ENCODE data around the gene LDLRAD4. TPM values are rescaled to one million over a fixed set of nuclear protein-coding genes. Genes with fewer than 3 reads are reported as not detected.
"Not testable (repeated sequence)": the region's sequence is repeated elsewhere in the genome, so short reads cannot be mapped to it uniquely, and the experiment has no call there.

LDLRAD4 gene
- total and polyA plus RNA-seq, 5 donors from 2014 or later = 42.4 to 207 (median 49.8) TPM

GRCh38 chr18:13485604-13486003 lies 267.0 kb downstream of the LDLRAD4 start:
- Histone ChIP-seq H3K36me3 (ENCODE audit: control insufficient read depth, insufficient read depth, low read length) (peaks cover 61% of the 10 kb centered on the region), H3K27me3 (ENCODE audit: control insufficient read depth, insufficient read depth, low read length) (no peaks in the 10 kb centered on the region), H3K4me3 (ENCODE audit: low read depth, low read length) (no peak overlapping the region), H3K27ac (ENCODE audit: insufficient read depth, low read length, poor library complexity, severe bottlenecking) (no peak overlapping the region), H3K4me1 (ENCODE audit: control insufficient read depth, insufficient read depth, low read length, poor library complexity, severe bottlenecking) (no peaks in the 10 kb centered on the region), H3K9me3 (ENCODE audit: control insufficient read depth in 2 of 2, low read length in 2 of 2) (no peaks in the 10 kb centered on the region)
- Mint-ChIP-seq H3K27ac (peak overlapping the region; percentile 9 to 79 (median 78)), H3K4me1 (peaks cover 0 to 49% (median 21%) of the 10 kb centered on the region in 4 donors), H3K36me3 (peaks cover 35% of the 10 kb centered on the region), H3K4me3 (no peak overlapping the region), H3K9me3 (no peaks in the 10 kb centered on the region), H3K27me3 (no peaks in the 10 kb centered on the region)
- ATAC-seq (ENCODE audit: low read depth in 2 of 2) (no peak), DNase-seq (no peak)

- no peaks in the 10 kb centered on the region for H3K9me3 Mint-ChIP-seq
- Histone ChIP-seq H3K4me3 (ENCODE audit: low read depth, low read length) (no peak overlapping the region), H3K27ac (ENCODE audit: insufficient read depth, low read length, poor library complexity, severe bottlenecking) (no peak overlapping the region), H3K36me3 (ENCODE audit: control insufficient read depth, insufficient read depth, low read length) (peaks cover 64% of the 10 kb centered on the region), H3K9me3 (ENCODE audit: control insufficient read depth in 2 of 2, low read length in 2 of 2) (no peaks in the 10 kb centered on the region), H3K4me1 (ENCODE audit: control insufficient read depth, insufficient read depth, low read length, poor library complexity, severe bottlenecking) (no peaks in the 10 kb centered on the region), H3K27me3 (ENCODE audit: control insufficient read depth, insufficient read depth, low read length) (no peaks in the 10 kb centered on the region)
- no peak overlapping the region for H3K4me3 Mint-ChIP-seq
- ATAC-seq (ENCODE audit: low read depth in 2 of 2) = no peak
- peaks cover 38% of the 10 kb centered on the region for H3K36me3 Mint-ChIP-seq
- no peaks in the 10 kb centered on the region for H3K27me3 Mint-ChIP-seq
- no peak for DNase-seq
- peaks cover 0 to 42% (median 21%) of the 10 kb centered on the region in 4 donors for H3K4me1 Mint-ChIP-seq
- H3K27ac Mint-ChIP-seq = peak overlapping the region in 1 of 3 donors; percentile 78
Measured at GRCh38 chr18:13486284-13486683, 267.7 kb downstream of the LDLRAD4 start.

DNA sequence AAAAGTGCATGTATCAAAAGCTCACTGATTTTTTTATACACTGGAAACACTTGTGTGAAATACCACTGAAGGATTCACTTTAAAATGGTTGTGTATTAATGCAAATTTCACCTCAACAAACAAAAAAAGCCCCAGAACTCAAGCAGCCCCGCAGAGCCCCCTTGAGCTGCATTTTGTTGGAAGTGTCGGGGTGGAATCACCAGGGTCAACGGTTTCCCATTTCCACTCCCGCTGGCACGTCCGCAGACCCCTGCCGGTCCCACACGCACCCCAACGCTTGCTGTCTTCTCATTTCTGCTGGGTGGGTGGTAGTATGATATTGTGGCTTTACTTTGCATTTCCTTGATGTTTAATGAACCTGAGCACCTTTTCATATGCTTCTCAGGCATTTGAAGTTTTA lies 268.1 kb downstream of the LDLRAD4 start:
- Mint-ChIP-seq H3K36me3 (peaks cover 37% of the 10 kb centered on the region), H3K9me3 (no peaks in the 10 kb centered on the region), H3K27me3 (no peaks in the 10 kb centered on the region), H3K4me3 (no peak overlapping the region), H3K4me1 (peaks cover 0 to 38% (median 21%) of the 10 kb centered on the region in 4 donors), H3K27ac (peak overlapping the region in 2 of 3 donors; percentile 16 to 76)
- Histone ChIP-seq H3K27ac (ENCODE audit: insufficient read depth, low read length, poor library complexity, severe bottlenecking) (no peak overlapping the region), H3K9me3 (ENCODE audit: control insufficient read depth in 2 of 2, low read length in 2 of 2) (no peaks in the 10 kb centered on the region), H3K27me3 (ENCODE audit: control insufficient read depth, insufficient read depth, low read length) (no peaks in the 10 kb centered on the region), H3K4me1 (ENCODE audit: control insufficient read depth, insufficient read depth, low read length, poor library complexity, severe bottlenecking) (no peaks in the 10 kb centered on the region), H3K4me3 (ENCODE audit: low read depth, low read length) (no peak overlapping the region), H3K36me3 (ENCODE audit: control insufficient read depth, insufficient read depth, low read length) (peaks cover 62% of the 10 kb centered on the region)
- DNase-seq (no peak), ATAC-seq (ENCODE audit: low read depth in 2 of 2) (no peak)

DNA sequence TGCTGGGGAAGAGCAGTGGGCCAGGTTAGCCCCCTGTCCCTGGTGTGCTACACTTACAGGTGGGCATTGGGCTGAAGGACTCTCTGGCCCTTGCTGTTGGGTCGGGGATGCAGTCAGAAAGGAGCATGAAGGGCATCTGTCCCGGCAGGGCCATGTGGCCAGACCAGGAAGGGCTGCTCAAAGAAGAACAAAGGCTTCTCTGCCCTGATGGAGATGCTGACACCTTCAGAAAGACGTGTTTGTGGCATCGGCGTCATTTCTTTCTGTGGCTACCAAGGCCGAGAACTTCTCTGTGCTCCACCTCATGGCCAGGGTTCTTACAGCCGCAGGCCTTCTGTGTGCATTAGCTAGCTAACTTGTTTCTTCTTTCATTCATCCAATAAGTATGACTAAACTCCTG lies 268.7 kb downstream of the LDLRAD4 start:
- peak overlapping the region in 1 of 3 donors; percentile 79 for H3K27ac Mint-ChIP-seq
- Histone ChIP-seq H3K27me3 (ENCODE audit: control insufficient read depth, insufficient read depth, low read length) (no peaks in the 10 kb centered on the region), H3K36me3 (ENCODE audit: control insufficient read depth, insufficient read depth, low read length) (peaks cover 64% of the 10 kb centered on the region), H3K4me1 (ENCODE audit: control insufficient read depth, insufficient read depth, low read length, poor library complexity, severe bottlenecking) (no peaks in the 10 kb centered on the region), H3K4me3 (ENCODE audit: low read depth, low read length) (no peak overlapping the region), H3K27ac (ENCODE audit: insufficient read depth, low read length, poor library complexity, severe bottlenecking) (no peak overlapping the region), H3K9me3 (ENCODE audit: control insufficient read depth in 2 of 2, low read length in 2 of 2) (no peaks in the 10 kb centered on the region)
- H3K4me1 Mint-ChIP-seq = peaks cover 0 to 35% (median 20%) of the 10 kb centered on the region in 4 donors
- peak overlapping the region in 1 of 4 donors; percentile 43 for H3K4me3 Mint-ChIP-seq
- H3K36me3 Mint-ChIP-seq = peaks cover 36% of the 10 kb centered on the region
- H3K27me3 Mint-ChIP-seq = no peaks in the 10 kb centered on the region
- DNase-seq (no peak), ATAC-seq (ENCODE audit: low read depth in 2 of 2) (no peak)
- H3K9me3 Mint-ChIP-seq = no peaks in the 10 kb centered on the region

DNA sequence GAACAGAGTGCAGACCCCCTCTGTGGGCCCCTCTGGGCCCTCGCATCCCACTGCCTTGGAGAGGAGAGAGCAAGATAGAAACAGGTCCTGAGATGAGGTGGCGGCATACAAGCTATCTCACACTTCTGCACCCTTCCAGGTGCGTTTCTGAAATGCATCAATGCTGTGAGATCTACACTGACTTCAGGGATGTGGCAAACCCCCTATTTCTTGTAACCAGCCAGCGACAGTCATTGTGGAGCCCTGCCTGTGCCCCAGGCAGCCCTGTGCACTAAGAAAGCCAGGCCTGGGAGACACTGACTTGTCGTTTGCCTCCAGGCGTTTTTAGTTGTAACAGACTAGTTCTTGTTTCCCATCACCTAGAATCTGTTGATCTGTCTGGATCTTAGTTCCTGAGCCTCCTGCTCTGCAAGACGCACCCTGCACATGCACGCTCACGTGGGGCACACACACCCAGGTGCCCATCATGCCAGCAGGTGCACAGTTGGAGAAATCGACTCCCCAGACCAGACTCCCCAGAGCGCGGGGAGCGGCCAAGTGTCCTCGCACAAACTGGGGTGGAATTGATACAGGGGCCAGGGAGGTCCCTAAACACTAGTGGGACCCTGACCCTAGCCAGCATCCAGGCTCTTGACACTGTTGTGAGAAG lies 269.8 kb downstream of the LDLRAD4 start:
- Histone ChIP-seq H3K4me3 (ENCODE audit: low read depth, low read length) (no peak overlapping the region), H3K9me3 (ENCODE audit: control insufficient read depth in 2 of 2, low read length in 2 of 2) (no peaks in the 10 kb centered on the region), H3K36me3 (ENCODE audit: control insufficient read depth, insufficient read depth, low read length) (peaks cover 68% of the 10 kb centered on the region), H3K27me3 (ENCODE audit: control insufficient read depth, insufficient read depth, low read length) (no peaks in the 10 kb centered on the region), H3K4me1 (ENCODE audit: control insufficient read depth, insufficient read depth, low read length, poor library complexity, severe bottlenecking) (no peaks in the 10 kb centered on the region), H3K27ac (ENCODE audit: insufficient read depth, low read length, poor library complexity, severe bottlenecking) (no peak overlapping the region)
- H3K27me3 Mint-ChIP-seq = no peaks in the 10 kb centered on the region
- peak overlapping the region; percentile 42 to 71 (median 49) for H3K27ac Mint-ChIP-seq
- no peaks in the 10 kb centered on the region for H3K9me3 Mint-ChIP-seq
- ATAC-seq (ENCODE audit: low read depth in 2 of 2) (no peak), DNase-seq (no peak)
- H3K36me3 Mint-ChIP-seq = peaks cover 33% of the 10 kb centered on the region
- H3K4me3 Mint-ChIP-seq = no peak overlapping the region
- H3K4me1 Mint-ChIP-seq = peaks cover 0 to 23% (median 18%) of the 10 kb centered on the region in 4 donors

DNA sequence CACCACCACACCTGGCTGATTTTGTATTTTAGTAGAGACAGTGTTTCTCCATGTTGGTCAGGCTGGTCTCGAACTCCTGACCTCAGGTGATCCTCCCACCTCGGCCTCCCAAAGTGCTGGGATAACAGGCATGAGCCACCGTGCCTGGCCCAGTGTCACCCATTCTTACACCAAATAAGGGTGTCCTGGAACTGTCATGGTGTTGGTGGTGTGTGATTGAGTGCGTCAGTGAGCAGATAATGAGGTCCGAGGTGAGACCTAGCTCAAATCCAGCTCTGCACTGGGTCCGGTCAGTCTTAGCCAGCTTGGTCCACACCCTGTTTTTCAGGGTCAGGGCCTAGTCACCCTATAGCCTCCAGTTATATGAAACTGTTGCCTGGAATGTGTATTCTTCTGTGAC lies 270.7 kb downstream of the LDLRAD4 start:
- not testable (repeated sequence) for H3K4me3 ChIP-seq (ENCODE audit: low read depth, low read length); H3K9me3 ChIP-seq (ENCODE audit: control insufficient read depth in 2 of 2, low read length in 2 of 2); H3K27me3 ChIP-seq (ENCODE audit: control insufficient read depth, insufficient read depth, low read length); H3K27me3 Mint-ChIP-seq; DNase-seq; H3K9me3 Mint-ChIP-seq; H3K27ac ChIP-seq (ENCODE audit: insufficient read depth, low read length, poor library complexity, severe bottlenecking); H3K4me1 ChIP-seq (ENCODE audit: control insufficient read depth, insufficient read depth, low read length, poor library complexity, severe bottlenecking); H3K4me3 Mint-ChIP-seq; ATAC-seq (ENCODE audit: low read depth in 2 of 2)
- H3K36me3 ChIP-seq (ENCODE audit: control insufficient read depth, insufficient read depth, low read length) = peaks cover 70% of the 10 kb centered on the region
- Mint-ChIP-seq H3K27ac (peak overlapping the region in 1 of 3 donors; percentile 67), H3K36me3 (peaks cover 26% of the 10 kb centered on the region), H3K4me1 (peaks cover 0 to 21% (median 15%) of the 10 kb centered on the region in 4 donors)

DNA sequence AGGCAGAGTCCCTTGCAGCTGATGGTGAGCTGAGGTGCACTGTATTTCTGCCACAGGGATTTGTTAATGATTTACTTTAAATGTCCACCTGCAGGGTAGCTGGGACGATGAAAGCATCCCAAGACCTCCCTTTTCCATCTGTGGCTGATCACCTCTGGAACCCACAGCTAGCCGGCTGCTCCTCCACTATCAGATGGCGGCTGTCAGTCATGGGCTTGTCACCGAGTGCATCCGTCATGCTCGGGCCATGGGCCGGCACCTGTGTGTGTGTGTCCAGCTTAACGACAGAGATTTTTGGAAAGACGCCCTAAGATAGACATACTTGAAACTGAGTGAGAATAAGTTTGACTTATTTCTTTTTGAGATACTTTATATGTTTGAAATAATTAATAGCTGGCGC lies 272.6 kb downstream of the LDLRAD4 start:
- H3K4me3 Mint-ChIP-seq = no peak overlapping the region
- H3K27me3 Mint-ChIP-seq = no peaks in the 10 kb centered on the region
- Histone ChIP-seq H3K9me3 (ENCODE audit: control insufficient read depth in 2 of 2, low read length in 2 of 2) (no peaks in the 10 kb centered on the region), H3K27me3 (ENCODE audit: control insufficient read depth, insufficient read depth, low read length) (no peaks in the 10 kb centered on the region), H3K36me3 (ENCODE audit: control insufficient read depth, insufficient read depth, low read length) (peaks cover 56% of the 10 kb centered on the region), H3K4me3 (ENCODE audit: low read depth, low read length) (no peak overlapping the region), H3K27ac (ENCODE audit: insufficient read depth, low read length, poor library complexity, severe bottlenecking) (no peak overlapping the region), H3K4me1 (ENCODE audit: control insufficient read depth, insufficient read depth, low read length, poor library complexity, severe bottlenecking) (peaks cover 9% of the 10 kb centered on the region)
- peaks cover 22% of the 10 kb centered on the region for H3K36me3 Mint-ChIP-seq
- H3K4me1 Mint-ChIP-seq = peaks cover 1 to 24% (median 20%) of the 10 kb centered on the region in 4 donors
- ATAC-seq (ENCODE audit: low read depth in 2 of 2) (no peak), DNase-seq (no peak)
- peak overlapping the region in 1 of 3 donors; percentile 62 for H3K27ac Mint-ChIP-seq
- no peaks in the 10 kb centered on the region for H3K9me3 Mint-ChIP-seq

DNA sequence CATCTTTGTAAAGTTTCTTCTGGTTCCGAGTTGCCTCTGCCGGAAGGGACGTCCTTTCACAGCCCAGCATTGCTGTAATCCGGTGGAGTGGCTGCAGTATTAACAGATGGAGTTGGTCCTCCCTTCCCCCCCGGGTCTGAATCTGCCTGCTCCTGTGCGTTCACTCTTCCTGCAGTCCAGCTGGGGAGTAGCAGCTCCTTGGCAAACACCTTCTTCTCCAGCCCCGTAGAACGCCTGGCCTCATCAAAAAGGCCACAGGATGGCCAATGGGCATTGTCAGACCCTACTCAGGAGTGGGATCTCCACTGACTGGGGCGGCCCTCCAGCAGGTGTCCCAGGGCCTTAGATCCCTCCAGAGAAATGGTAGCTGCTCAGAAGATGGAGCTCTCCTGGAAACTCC lies 273.8 kb downstream of the LDLRAD4 start:
- Mint-ChIP-seq H3K27ac (peak overlapping the region; percentile 56 to 67 (median 64)), H3K36me3 (peaks cover 21% of the 10 kb centered on the region), H3K9me3 (no peaks in the 10 kb centered on the region), H3K4me1 (peaks cover 10 to 32% (median 25%) of the 10 kb centered on the region in 4 donors), H3K27me3 (no peaks in the 10 kb centered on the region), H3K4me3 (no peak overlapping the region)
- H3K4me3 ChIP-seq (ENCODE audit: low read depth, low read length) = no peak overlapping the region
- no peak for ATAC-seq (ENCODE audit: low read depth in 2 of 2)
- H3K4me1 ChIP-seq (ENCODE audit: control insufficient read depth, insufficient read depth, low read length, poor library complexity, severe bottlenecking) = peaks cover 15% of the 10 kb centered on the region
- no peak overlapping the region for H3K27ac ChIP-seq (ENCODE audit: insufficient read depth, low read length, poor library complexity, severe bottlenecking)
- DNase-seq = no peak
- no peaks in the 10 kb centered on the region for H3K9me3 ChIP-seq (ENCODE audit: control insufficient read depth in 2 of 2, low read length in 2 of 2)
- no peaks in the 10 kb centered on the region for H3K27me3 ChIP-seq (ENCODE audit: control insufficient read depth, insufficient read depth, low read length)
- peaks cover 58% of the 10 kb centered on the region for H3K36me3 ChIP-seq (ENCODE audit: control insufficient read depth, insufficient read depth, low read length)
